GM12878 (cell line): Measurements from ENCODE around the gene PLA2G12B.

Experiments used
- ATF3 ChIP-seq: IDR thresholded peaks from 2 replicates; pipeline ENCODE4 v1.6.1; 2011; ENCODE audit warnings: low read depth, mild to moderate bottlenecking, low read length, moderate library complexity, borderline replicate concordance; ENCODE audit errors: extremely low read depth
- BCL11A ChIP-seq: IDR thresholded peaks from 2 replicates; pipeline ENCODE4 v1.6.1; 2011; ENCODE audit warnings: low read depth, low read length
- CREM ChIP-seq: IDR thresholded peaks from 2 replicates; pipeline ENCODE4 v1.6.1; 2014; ENCODE audit warnings: antibody characterized with exemption, low read depth
- CTCF ChIP-seq, 3 experiments: IDR thresholded peaks in 2 of 3; conservative IDR thresholded peaks in 1 of 3; 2 replicates each; pipeline ENCODE4 v1.5.1; 2011; ENCODE audit warnings: low read depth in 3 of 3, low read length in 3 of 3, mild to moderate bottlenecking in 3 of 3, control low read depth in 2 of 3, moderate library complexity in 2 of 3, inconsistent platforms in 1 of 3, mixed read lengths in 1 of 3; ENCODE audit not compliant: control insufficient read depth in 2 of 3, insufficient read depth in 1 of 3; ENCODE audit errors: extremely low read depth in 1 of 3
- EED ChIP-seq: sonication (generic); IDR thresholded peaks from 2 replicates; pipeline ENCODE4 v1.6.1; 2016; ENCODE audit warnings: antibody characterized with exemption, low read depth
- ETV6 ChIP-seq, 2 experiments: fragments of 450-650 bp in 1 of 2; IDR thresholded peaks in 1 of 2; conservative IDR thresholded peaks in 1 of 2; 2 replicates each; pipeline ENCODE4 v1.6.1; 2014; ENCODE audit warnings: antibody characterized with exemption in 1 of 2, borderline replicate concordance in 1 of 2, low read depth in 1 of 2, mild to moderate bottlenecking in 1 of 2, moderate library complexity in 1 of 2
- EZH2 ChIP-seq: IDR thresholded peaks from 2 replicates; pipeline ENCODE4 v1.6.1; 2012; ENCODE audit warnings: low read depth, mild to moderate bottlenecking, control low read depth, inconsistent platforms, low read length, borderline replicate concordance; ENCODE audit not compliant: control insufficient read depth
- POLR2A ChIP-seq: IDR thresholded peaks from 2 replicates; pipeline ENCODE4 v1.6.1; 2011; ENCODE audit warnings: low read depth, mild to moderate bottlenecking, low read length
- YY1 ChIP-seq: IDR thresholded peaks from 2 replicates; pipeline ENCODE4 v1.6.1; 2011; ENCODE audit warnings: low read depth, mild to moderate bottlenecking, low read length
- ZNF592 ChIP-seq: fragments of 450-650 bp; IDR thresholded peaks from 2 replicates; pipeline ENCODE4 v1.6.1; 2017; ENCODE audit warnings: mild to moderate bottlenecking, moderate library complexity

- TF ChIP-seq ATF3 (no peak), CTCF (IDR thresholded peaks at IDR 0.05 in 2 of 3, conservative IDR thresholded peaks at IDR 0.05 in 1 of 3; ENCODE audit: control insufficient read depth in 2 of 3, extremely low read depth in 1 of 3, insufficient read depth in 1 of 3, low read depth in 3 of 3, low read length in 3 of 3) (no peak), YY1 (no peak), BCL11A (no peak), POLR2A (no peak), EZH2 (no peak), EED (no peak), ZNF592 (no peak), ETV6 (conservative IDR thresholded peaks at IDR 0.05 in 1 of 2, IDR thresholded peaks at IDR 0.05 in 1 of 2; ENCODE audit: borderline replicate concordance in 1 of 2, low read depth in 1 of 2) (no peak), CREM (no peak)
Measured at GRCh38 chr10:72918352-72918751, 36.3 kb downstream of the PLA2G12B start.
